A204.1 (cell line): ENCODE results near the gene GARIN5A.
"Not testable (repeated sequence)": the region's sequence is repeated elsewhere in the genome, so short reads cannot be mapped to it uniquely, and the experiment has no call there.

Experiments
- FAIRE-seq: peaks from 2 replicates; lab custom pipeline; 2012; peaks lifted over from hg19 to GRCh38; lab: Jason Lieb, UNC

Gene GARIN5A

GRCh38 chr19:50462970-50463369 is 13.7 kb downstream of the GARIN5A start:
- FAIRE-seq: no peak

GRCh38 chr19:50461066-50461875 is 15.4 kb downstream of the GARIN5A start:
- peak; percentile 9 for FAIRE-seq

GRCh38 chr19:50460161-50460765 is 16.4 kb downstream of the GARIN5A start:
- no peak for FAIRE-seq

DNA sequence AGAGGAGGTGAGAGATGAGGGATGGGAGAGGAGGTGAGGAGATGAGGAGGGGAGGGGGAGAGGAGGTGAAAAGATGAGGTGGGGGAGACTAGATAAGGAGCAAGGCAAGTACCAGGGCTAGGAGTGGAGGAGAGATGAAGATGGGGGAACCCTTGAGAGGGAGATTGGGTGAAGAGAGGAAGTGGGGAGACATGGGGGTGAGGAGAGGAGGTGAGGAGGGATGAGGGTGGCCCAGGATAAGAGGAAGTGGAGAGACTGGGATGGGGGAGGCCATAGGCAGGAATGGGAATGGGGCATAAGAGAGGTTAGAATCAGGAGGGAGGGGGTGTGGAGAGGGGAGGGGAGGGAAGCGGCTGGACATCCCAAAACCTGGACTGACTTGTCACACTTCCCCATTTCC is 17.0 kb downstream of the GARIN5A start:
- no peak for FAIRE-seq

GRCh38 chr19:50459067-50459456 is 17.6 kb downstream of the GARIN5A start:
- no peak for FAIRE-seq

- no peak for FAIRE-seq
Measured at GRCh38 chr19:50458396-50459066, 18.1 kb downstream of the GARIN5A start.

DNA sequence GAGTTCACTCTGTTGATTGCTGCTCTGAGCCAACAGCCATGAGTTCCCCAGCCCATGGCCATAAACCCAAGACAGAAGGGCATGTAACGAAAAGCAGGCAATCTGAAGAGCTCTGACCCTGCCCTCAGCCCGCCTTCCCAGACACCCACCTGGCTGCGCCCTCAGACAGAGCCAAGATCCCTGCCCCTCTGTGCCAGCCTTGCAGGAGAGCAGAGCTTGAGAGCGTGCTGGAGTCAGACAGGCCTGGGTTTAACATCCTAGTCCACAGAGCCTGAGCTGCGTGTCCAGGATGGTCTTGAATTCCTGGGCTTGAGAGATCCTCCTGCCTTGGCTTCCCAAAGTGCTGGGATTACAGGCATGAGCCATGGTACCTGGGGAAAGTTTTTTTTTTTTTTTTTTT is 19.3 kb downstream of the GARIN5A start:
- no peak for FAIRE-seq

GRCh38 chr19:50455992-50456391 is 20.7 kb downstream of the GARIN5A start:
- no peak for FAIRE-seq

GRCh38 chr19:50453243-50453642 is 23.4 kb downstream of the GARIN5A start:
- no peak for FAIRE-seq

- no peak for FAIRE-seq
Measured at GRCh38 chr19:50451223-50451534, 25.5 kb downstream of the GARIN5A start.

GRCh38 chr19:50450369-50451222 is 26.1 kb downstream of the GARIN5A start:
- FAIRE-seq: no peak

DNA sequence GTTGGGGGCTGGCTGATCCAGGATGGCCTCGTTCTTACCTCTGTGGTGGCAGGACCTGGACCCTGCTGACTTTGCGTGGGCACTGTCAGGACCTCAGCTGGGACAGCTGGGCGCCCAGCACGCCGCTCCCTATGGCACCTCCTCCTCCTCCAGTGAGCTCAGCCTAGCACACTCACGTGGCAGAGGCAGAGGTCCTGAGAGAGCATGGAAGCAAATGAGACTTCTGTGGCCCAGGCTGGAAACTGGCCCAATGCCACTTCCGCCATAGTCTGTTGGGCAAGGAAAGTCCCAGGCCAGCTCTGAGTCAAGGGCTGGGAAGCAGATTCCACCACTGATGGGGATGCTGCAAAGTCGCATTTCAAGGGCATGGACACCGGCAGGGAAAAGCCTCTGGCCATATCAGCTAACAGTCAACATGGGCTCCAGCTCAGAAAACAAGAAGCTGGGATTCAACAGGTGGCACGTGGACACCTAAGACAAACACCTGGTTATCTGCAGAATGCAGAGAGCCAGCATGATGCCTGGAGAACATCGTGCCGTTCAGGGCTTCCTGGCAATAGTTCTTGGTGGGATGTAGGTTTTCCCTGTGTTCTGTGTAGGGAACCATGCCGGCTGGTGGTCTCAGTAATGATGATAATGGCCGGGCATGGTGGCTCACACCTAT is 27.3 kb downstream of the GARIN5A start:
- no peak for FAIRE-seq

GRCh38 chr19:50447750-50448149 is 28.9 kb downstream of the GARIN5A start:
- no peak for FAIRE-seq

- FAIRE-seq: no peak
Measured at GRCh38 chr19:50447053-50447452, 29.6 kb downstream of the GARIN5A start.

GRCh38 chr19:50444059-50444458 is 32.6 kb downstream of the GARIN5A start:
- no peak for FAIRE-seq

GRCh38 chr19:50439130-50439529 is 37.5 kb downstream of the GARIN5A start:
- not testable (repeated sequence) for FAIRE-seq

DNA sequence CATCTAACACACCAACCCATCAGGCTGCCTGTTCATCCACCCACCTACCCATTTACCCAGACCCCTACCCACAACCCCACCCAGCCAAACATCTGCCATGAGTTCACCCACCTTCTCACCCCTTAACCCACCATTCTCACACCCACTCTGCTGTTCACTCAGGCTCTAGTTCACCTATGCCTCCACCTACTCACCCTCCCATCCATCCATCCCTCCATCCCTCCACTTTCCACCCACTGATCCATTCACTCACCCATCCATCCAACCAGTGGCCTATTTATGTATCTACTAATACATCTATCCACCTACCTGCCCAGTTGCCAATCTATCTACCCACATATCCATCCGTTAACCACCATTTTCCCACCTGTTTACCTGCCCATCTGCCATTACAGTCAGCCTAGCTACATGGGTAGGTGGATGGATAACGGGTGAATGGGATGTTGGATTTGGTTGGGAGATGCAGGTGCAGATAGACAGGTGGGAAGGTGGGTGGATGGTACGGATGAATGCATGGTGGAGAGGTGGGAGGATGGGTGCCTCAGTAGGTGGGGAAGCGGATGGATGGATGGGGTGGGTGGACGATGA is 38.7 kb downstream of the GARIN5A start:
- FAIRE-seq: no peak

- no peak for FAIRE-seq
Measured at GRCh38 chr19:50435627-50436026, 41.0 kb downstream of the GARIN5A start.

DNA sequence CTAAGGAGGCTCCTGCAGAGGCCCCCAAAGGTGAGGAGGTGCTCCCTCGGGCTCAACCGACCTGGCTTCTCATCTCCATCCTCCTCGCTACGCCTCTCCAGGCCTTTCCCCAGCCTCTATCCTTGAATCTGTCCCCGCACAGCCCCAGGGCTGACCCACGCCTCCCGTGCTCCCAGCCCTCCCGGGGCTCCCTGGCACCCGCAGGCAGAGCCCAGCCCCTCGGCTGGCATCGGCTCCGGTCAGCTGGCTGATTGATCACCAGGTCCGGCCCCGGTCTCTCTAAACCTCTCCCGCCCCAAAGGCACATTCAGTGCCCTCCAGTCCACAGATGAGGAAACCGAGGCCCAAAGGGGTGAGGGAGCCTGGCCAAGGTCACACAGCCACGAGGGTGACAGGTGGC is 41.4 kb downstream of the GARIN5A start:
- no peak for FAIRE-seq

DNA sequence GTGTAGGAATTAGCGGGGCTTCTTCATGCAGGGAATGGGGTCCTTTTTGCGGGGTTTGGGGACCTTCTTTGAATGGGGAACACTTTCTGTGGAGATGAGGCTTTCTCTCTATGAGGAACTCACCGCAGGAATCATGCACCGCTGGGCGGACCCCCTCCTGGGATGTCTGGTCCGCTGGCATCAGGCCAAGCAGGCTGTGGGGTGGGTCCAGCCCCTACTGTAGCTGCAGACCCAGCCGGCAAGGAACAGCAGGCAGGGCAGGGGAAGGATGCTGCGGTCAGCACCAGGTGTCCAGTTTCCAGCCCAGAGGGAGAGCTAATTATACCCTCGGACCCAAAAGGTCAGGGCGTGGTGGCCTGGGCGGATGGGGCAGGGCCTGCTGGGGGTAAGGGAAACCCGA is 42.1 kb downstream of the GARIN5A start:
- FAIRE-seq: no peak
